Muscle layer of duodenum (tissue), 2 donors: ENCODE results near the gene KAZALD1.

Experiments used
- H3K27ac ChIP-seq: one replicate; pipeline ENCODE4 v1.7.0; 2013; ENCODE audit warnings: mild to moderate bottlenecking, low read length
- H3K27me3 ChIP-seq: one replicate; pipeline ENCODE4 v1.7.0; 2013; ENCODE audit warnings: low read depth, mild to moderate bottlenecking, control low read depth, low read length
- H3K36me3 ChIP-seq, 2 donors: one replicate each; pipeline ENCODE4 v1.7.0; 2013; ENCODE audit warnings: low read length in 2 of 2, control low read depth in 1 of 2, mild to moderate bottlenecking in 1 of 2; ENCODE audit not compliant: insufficient read depth in 2 of 2, control insufficient read depth in 1 of 2
- H3K4me1 ChIP-seq, 2 donors: one replicate each; pipeline ENCODE4 v1.7.0; 2013; ENCODE audit warnings: low read length in 2 of 2, mild to moderate bottlenecking in 2 of 2, control low read depth in 1 of 2, moderate library complexity in 1 of 2; ENCODE audit not compliant: insufficient read depth in 2 of 2, control insufficient read depth in 1 of 2
- H3K4me3 ChIP-seq, 2 donors: one replicate each; pipeline ENCODE4 v1.7.0; 2013; ENCODE audit warnings: low read length in 2 of 2, low read depth in 1 of 2, mild to moderate bottlenecking in 1 of 2
- H3K9me3 ChIP-seq, 2 donors: one replicate each; pipeline ENCODE4 v1.7.0; 2013; ENCODE audit warnings: low read length in 2 of 2, control low read depth in 1 of 2, mild to moderate bottlenecking in 1 of 2; ENCODE audit not compliant: control insufficient read depth in 1 of 2
- donor health status: healthy.

Gene KAZALD1

GRCh38 chr10:101054351-101054750, 7.4 kb upstream of the KAZALD1 start:
- peaks cover 17% of the 10 kb centered on the region for H3K27me3 ChIP-seq
- H3K9me3 ChIP-seq: no peaks in the 10 kb centered on the region
- no peaks in the 10 kb centered on the region for H3K36me3 ChIP-seq
- H3K27ac ChIP-seq: no peak overlapping the region
- H3K4me1 ChIP-seq: peaks cover 0 to 10% of the 10 kb centered on the region in 2 donors
- no peak overlapping the region for H3K4me3 ChIP-seq

GRCh38 chr10:101054876-101055275, 6.9 kb upstream of the KAZALD1 start:
- Histone ChIP-seq H3K4me1 (peaks cover 0 to 10% of the 10 kb centered on the region in 2 donors), H3K27ac (no peak overlapping the region), H3K27me3 (peaks cover 14% of the 10 kb centered on the region), H3K9me3 (no peaks in the 10 kb centered on the region), H3K36me3 (no peaks in the 10 kb centered on the region), H3K4me3 (no peak overlapping the region)

DNA sequence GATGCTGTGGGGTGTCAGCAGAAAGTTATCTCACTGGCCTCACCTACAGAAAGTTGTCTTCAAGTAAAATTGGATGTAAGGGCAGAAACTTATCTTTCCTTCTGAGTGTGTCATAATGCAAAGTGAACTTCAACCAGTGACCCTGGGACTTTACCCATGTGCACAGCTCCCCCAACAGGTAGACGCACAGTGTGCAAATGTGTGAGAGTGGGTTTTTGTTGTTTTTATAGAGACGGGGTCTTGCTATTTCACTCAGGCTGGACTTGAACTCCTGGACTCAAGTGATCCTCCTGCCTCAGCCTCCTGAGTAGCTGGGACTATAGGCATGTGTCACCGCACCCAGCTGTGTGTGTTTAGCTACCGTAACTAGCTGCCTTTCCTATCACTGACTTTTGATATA, 6.4 kb upstream of the KAZALD1 start:
- no peaks in the 10 kb centered on the region for H3K36me3 ChIP-seq
- peaks cover 8% of the 10 kb centered on the region for H3K27me3 ChIP-seq
- H3K9me3 ChIP-seq: no peaks in the 10 kb centered on the region
- no peak overlapping the region for H3K27ac ChIP-seq
- no peak overlapping the region for H3K4me3 ChIP-seq
- H3K4me1 ChIP-seq: peaks cover 4 to 10% of the 10 kb centered on the region in 2 donors

- Histone ChIP-seq H3K4me3 (no peak overlapping the region), H3K27me3 (no peaks in the 10 kb centered on the region), H3K4me1 (peaks cover 4 to 10% of the 10 kb centered on the region in 2 donors), H3K9me3 (no peaks in the 10 kb centered on the region), H3K36me3 (peaks cover 0 to 7% of the 10 kb centered on the region in 2 donors), H3K27ac (no peak overlapping the region)
Observed at GRCh38 chr10:101056365-101057151, 5.2 kb upstream of the KAZALD1 start.

- Histone ChIP-seq H3K4me1 (peaks cover 4 to 33% of the 10 kb centered on the region in 2 donors), H3K27ac (peak overlapping the region; percentile 97), H3K27me3 (no peaks in the 10 kb centered on the region)
Observed at GRCh38 chr10:101060036-101060950, 1.5 kb upstream of the KAZALD1 start.

DNA sequence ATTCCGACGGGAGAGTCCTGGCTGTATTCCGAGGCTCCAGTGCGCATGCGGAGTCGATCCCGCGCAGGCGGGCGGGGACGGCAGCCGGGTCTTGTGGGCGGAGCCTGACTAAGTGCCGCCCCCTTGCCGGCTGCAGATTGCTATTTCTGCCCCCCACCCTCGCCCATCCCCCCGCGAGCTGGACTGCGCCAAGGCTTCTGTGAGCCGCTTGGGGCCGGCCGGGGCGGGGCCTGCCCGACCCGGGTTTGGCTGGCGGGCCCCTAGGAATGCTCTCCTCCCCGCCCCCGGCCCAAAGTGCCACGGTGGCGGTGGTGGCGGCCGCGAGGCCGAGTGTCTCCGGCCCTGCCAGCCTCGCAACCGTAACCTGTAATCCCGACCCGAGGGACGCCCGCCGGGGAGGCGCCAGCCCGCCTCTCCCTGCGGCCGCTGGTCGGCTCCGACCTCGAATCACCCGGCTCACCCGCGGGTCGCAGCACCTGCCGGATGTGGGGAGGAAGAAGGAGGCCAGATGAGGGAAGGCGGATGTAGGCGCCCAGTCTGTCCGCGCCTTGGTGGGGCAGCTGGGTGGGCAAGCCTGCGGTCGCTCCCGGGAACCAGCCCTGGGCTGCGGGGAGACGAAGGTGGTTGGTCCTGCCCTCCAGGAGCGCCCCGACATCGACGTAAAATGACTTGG, 702 bp upstream of the KAZALD1 start:
- peaks cover 0 to 7% of the 10 kb centered on the region in 2 donors for H3K36me3 ChIP-seq
- H3K9me3 ChIP-seq: no peaks in the 10 kb centered on the region
- H3K4me3 ChIP-seq: peak overlapping the region; percentile 82 to 92
- peak overlapping the region; percentile 97 for H3K27ac ChIP-seq
- H3K4me1 ChIP-seq: peaks cover 4 to 40% of the 10 kb centered on the region in 2 donors
- H3K27me3 ChIP-seq: no peaks in the 10 kb centered on the region

More at GRCh38 chr10:101060036-101060950, 1.5 kb upstream of the KAZALD1 start:
- Histone ChIP-seq H3K9me3 (no peaks in the 10 kb centered on the region), H3K36me3 (peaks cover 0 to 7% of the 10 kb centered on the region in 2 donors), H3K4me3 (peak overlapping the region; percentile 82 to 92)

- Histone ChIP-seq H3K4me3 (peak overlapping the region; percentile 82 to 92), H3K36me3 (peaks cover 0 to 7% of the 10 kb centered on the region in 2 donors), H3K9me3 (no peaks in the 10 kb centered on the region), H3K27me3 (peaks cover 3% of the 10 kb centered on the region), H3K27ac (peak overlapping the region; percentile 97), H3K4me1 (peaks cover 4 to 52% of the 10 kb centered on the region in 2 donors)
Observed at GRCh38 chr10:101062232-101063049, 652 bp downstream of the KAZALD1 start.

DNA sequence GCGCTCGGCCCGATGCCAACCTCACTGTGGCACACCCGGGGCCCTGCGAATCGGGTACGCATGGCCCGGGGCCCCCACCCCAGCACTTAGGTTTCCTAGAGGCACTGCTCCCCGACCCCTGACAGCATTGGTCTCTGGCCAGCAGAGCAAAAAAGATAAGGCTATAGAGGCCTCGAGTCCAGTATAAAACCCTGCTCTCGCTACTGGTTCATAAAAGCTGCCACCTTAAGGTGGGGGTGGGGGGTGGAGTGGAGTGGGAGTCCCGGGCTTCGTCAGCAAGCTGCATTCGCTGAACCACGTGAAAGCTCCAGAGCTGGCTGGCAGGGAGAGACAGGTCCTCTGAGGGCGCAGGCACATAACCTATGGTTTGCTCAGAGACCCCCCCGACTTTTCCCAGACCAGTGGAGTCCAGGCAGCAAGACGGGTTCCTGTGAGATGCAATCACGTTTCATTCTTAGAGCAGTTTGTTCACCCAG, 1.3 kb downstream of the KAZALD1 start:
- H3K27me3 ChIP-seq: peaks cover 4% of the 10 kb centered on the region
- no peaks in the 10 kb centered on the region for H3K9me3 ChIP-seq
- H3K36me3 ChIP-seq: peaks cover 0 to 7% of the 10 kb centered on the region in 2 donors
- H3K4me1 ChIP-seq: peaks cover 4 to 56% of the 10 kb centered on the region in 2 donors
- H3K27ac ChIP-seq: no peak overlapping the region
- H3K4me3 ChIP-seq: peak overlapping the region in 1 of 2 donors; percentile 92

GRCh38 chr10:101063548-101064414, 2.0 kb downstream of the KAZALD1 start:
- Histone ChIP-seq H3K36me3 (peaks cover 0 to 7% of the 10 kb centered on the region in 2 donors), H3K4me3 (no peak overlapping the region), H3K4me1 (peaks cover 4 to 56% of the 10 kb centered on the region in 2 donors), H3K9me3 (no peaks in the 10 kb centered on the region), H3K27ac (no peak overlapping the region), H3K27me3 (peaks cover 4% of the 10 kb centered on the region)
